ENCODE measurements around the gene CDC37L1.

- TF ChIP-seq POLR2A (IDR thresholded peaks at IDR 0.05), result no peak
- TF ChIP-seq, protein P1, sequence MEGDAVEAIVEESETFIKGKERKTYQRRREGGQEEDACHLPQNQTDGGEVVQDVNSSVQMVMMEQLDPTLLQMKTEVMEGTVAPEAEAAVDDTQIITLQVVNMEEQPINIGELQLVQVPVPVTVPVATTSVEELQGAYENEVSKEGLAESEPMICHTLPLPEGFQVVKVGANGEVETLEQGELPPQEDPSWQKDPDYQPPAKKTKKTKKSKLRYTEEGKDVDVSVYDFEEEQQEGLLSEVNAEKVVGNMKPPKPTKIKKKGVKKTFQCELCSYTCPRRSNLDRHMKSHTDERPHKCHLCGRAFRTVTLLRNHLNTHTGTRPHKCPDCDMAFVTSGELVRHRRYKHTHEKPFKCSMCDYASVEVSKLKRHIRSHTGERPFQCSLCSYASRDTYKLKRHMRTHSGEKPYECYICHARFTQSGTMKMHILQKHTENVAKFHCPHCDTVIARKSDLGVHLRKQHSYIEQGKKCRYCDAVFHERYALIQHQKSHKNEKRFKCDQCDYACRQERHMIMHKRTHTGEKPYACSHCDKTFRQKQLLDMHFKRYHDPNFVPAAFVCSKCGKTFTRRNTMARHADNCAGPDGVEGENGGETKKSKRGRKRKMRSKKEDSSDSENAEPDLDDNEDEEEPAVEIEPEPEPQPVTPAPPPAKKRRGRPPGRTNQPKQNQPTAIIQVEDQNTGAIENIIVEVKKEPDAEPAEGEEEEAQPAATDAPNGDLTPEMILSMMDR (IDR thresholded peaks at IDR 0.05), result no peak
Measured at GRCh38 chr9:4755026-4755609, 75.7 kb downstream of the CDC37L1 start.
